ENCODE data around the gene HOXD4.

HOXD4 gene

DNA sequence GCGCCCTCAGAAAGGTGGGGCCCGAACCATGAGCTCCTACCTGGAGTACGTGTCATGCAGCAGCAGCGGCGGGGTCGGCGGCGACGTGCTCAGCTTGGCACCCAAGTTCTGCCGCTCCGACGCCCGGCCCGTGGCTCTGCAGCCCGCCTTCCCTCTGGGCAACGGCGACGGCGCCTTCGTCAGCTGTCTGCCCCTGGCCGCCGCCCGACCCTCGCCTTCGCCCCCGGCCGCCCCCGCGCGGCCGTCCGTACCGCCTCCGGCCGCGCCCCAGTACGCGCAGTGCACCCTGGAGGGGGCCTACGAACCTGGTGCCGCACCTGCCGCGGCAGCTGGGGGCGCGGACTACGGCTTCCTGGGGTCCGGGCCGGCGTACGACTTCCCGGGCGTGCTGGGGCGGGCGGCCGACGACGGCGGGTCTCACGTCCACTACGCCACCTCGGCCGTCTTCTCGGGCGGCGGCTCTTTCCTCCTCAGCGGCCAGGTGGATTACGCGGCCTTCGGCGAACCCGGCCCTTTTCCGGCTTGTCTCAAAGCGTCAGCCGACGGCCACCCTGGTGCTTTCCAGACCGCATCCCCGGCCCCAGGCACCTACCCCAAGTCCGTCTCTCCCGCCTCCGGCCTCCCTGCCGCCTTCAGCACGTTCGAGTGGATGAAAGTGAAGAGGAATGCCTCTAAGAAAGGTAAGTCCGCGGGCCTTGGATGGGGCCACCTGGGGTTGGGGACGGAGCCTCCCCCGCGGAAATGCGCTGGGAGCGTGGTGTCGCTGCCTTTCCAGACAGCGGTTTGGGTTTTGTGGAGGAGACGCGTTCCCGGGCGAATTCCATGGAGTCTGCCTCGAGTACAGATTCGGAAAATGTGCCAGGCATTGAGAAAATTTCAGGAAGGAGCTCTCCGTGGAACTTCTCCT lies 37.7 kb downstream of the HOXD4 start:
- TF ChIP-seq, protein P1, sequence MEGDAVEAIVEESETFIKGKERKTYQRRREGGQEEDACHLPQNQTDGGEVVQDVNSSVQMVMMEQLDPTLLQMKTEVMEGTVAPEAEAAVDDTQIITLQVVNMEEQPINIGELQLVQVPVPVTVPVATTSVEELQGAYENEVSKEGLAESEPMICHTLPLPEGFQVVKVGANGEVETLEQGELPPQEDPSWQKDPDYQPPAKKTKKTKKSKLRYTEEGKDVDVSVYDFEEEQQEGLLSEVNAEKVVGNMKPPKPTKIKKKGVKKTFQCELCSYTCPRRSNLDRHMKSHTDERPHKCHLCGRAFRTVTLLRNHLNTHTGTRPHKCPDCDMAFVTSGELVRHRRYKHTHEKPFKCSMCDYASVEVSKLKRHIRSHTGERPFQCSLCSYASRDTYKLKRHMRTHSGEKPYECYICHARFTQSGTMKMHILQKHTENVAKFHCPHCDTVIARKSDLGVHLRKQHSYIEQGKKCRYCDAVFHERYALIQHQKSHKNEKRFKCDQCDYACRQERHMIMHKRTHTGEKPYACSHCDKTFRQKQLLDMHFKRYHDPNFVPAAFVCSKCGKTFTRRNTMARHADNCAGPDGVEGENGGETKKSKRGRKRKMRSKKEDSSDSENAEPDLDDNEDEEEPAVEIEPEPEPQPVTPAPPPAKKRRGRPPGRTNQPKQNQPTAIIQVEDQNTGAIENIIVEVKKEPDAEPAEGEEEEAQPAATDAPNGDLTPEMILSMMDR (IDR thresholded peaks at IDR 0.05; ENCODE audit: extremely low read depth, insufficient read depth, missing control alignments), result no peak
- peak; percentile 52 for DNase-seq (ENCODE audit: low spot score)
- in situ Hi-C loops (cut with MboI; ENCODE audit: low pct_unique_long_range_greater_than_20kb, low sequenced_read_pairs, unreplicated experiment), result no loop called here

DNA sequence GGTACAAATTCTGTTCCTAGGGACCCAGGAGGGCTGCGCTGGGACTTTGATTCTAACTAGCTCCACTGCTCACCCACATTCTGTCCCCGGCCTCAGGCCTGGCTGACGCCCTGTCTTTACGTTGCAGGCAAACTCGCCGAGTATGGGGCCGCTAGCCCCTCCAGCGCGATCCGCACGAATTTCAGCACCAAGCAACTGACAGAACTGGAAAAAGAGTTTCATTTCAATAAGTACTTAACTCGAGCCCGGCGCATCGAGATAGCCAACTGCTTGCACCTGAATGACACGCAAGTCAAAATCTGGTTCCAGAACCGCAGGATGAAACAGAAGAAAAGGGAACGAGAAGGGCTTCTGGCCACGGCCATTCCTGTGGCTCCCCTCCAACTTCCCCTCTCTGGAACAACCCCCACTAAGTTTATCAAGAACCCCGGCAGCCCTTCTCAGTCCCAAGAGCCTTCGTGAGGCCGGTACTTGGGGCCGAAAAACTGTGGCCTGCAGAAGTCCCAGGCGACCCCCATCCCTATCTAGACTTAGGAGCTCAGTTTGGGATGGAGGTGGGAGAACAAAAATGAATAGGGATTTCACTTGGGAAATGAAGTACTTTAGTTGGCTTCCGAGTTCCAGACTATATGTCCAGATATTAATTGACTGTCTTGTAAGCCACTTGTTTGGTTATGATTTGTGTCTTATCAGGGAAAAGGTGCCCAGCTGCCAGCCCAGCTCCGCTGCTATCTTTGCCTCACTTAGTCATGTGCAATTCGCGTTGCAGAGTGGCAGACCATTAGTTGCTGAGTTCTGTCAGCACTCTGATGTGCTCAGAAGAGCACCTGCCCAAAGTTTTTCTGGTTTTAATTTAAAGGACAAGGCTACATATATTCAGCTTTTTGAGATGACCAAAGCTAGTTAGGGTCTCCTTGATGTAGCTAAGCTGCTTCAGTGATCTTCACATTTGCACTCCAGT lies 38.6 kb downstream of the HOXD4 start:
- in situ Hi-C loops (cut with MboI; ENCODE audit: low pct_unique_long_range_greater_than_20kb, low sequenced_read_pairs, unreplicated experiment), result no loop called here
- DNase-seq (ENCODE audit: low spot score), result no peak
- TF ChIP-seq, protein P1 (IDR thresholded peaks at IDR 0.05; ENCODE audit: extremely low read depth, insufficient read depth, missing control alignments), result no peak

DNA sequence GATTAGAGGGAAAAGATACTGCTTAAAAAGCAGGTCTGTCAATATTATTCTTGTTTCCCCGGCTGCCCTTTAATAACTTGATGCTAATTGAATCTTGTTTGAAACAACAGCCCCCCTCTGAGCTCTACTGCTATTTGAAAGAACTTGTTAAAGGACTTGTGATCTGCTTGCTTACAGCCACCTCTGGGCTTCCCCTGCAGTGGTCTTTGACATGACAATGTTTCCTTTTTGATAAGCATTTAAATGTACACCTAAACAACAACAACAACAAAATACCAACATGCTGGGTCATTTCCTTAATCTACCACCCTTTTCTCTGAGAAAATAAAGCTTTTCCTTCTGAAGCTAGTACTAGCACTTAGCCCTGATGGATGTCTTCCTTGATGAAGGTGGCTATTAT lies 41.0 kb downstream of the HOXD4 start:
- no peak for DNase-seq (ENCODE audit: low spot score)
- TF ChIP-seq, protein P1 (IDR thresholded peaks at IDR 0.05; ENCODE audit: extremely low read depth, insufficient read depth, missing control alignments), result no peak
- in situ Hi-C loops (cut with MboI; ENCODE audit: low pct_unique_long_range_greater_than_20kb, low sequenced_read_pairs, unreplicated experiment), result no loop called here

DNA sequence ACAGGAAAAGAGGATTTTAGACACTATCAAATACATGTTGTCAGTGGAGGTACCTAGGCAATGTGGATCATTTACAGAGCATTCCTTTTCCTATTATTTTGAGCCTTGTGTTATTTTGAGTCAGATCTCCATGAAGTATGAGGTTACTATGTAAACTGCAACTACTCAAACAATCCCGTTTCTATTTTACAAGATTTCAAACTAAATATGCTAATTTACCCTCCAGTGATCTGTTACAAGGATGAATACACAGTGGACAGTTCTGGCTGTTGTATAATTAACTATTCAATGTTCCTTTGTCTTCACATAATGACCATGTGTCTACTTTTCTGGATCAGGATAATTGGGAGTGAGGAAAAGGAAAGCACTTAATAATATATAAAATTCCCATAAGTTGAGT lies 41.7 kb downstream of the HOXD4 start:
- in situ Hi-C loops (cut with MboI; ENCODE audit: low pct_unique_long_range_greater_than_20kb, low sequenced_read_pairs, unreplicated experiment), result no loop called here
- TF ChIP-seq, protein P1 (IDR thresholded peaks at IDR 0.05; ENCODE audit: extremely low read depth, insufficient read depth, missing control alignments), result no peak
- no peak for DNase-seq (ENCODE audit: low spot score)

DNA sequence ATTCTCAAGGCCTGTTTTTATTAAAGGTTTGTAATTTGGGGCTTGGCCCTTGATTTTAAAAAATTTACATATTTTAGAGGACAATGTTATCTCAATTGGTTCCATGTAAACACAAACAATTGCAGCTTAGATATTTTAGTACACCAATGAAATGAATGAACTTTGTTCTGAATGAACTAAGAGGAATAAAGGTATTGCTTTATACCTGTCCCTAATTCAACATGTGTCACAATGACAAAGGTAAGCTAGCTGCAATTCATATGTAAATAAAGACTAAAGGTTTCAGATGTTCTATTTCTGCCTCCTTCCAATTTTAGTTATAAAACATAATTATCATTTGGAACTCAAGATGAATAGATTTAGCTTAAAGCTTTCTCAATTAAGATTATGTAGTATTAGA lies 48.6 kb downstream of the HOXD4 start:
- TF ChIP-seq, protein P1 (IDR thresholded peaks at IDR 0.05; ENCODE audit: extremely low read depth, insufficient read depth, missing control alignments), result no peak
- in situ Hi-C loops (cut with MboI; ENCODE audit: low pct_unique_long_range_greater_than_20kb, low sequenced_read_pairs, unreplicated experiment), result no loop called here
- no peak for DNase-seq (ENCODE audit: low spot score)

DNA sequence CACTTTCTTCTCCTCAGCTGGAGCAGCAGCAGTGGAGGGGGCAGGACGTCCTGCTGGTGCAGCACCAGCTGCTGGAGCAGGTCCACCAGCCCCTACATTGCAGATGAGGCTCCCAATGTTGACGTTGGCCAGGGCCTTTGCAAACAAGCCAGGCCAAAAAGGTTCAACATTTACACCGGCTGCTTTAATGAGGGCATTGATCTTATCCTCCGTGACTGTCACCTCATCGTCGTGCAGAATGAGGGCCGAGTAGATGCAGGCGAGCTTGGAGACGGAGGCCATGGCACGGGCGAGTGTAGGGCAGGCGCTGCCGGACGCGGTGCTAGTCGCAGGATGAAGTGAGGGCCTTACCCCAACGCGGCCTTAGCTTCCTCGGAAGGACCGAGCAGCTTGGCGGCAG lies 49.6 kb downstream of the HOXD4 start:
- in situ Hi-C loops (cut with MboI; ENCODE audit: low pct_unique_long_range_greater_than_20kb, low sequenced_read_pairs, unreplicated experiment), result no loop called here
- TF ChIP-seq, protein P1 (IDR thresholded peaks at IDR 0.05; ENCODE audit: extremely low read depth, insufficient read depth, missing control alignments), result no peak
- no peak for DNase-seq (ENCODE audit: low spot score)
